HFF-Myc (cell line): ENCODE measurements around the gene CCT8.

Source experiments
- DNase-seq: peaks from one replicate; pipeline ENCODE4 v3.0.0-alpha.2; 2011; ENCODE audit warnings: low read depth; ENCODE audit errors: extremely low read depth
- H3K4me3 ChIP-seq: replicated peaks from 2 replicates; pipeline ENCODE4 v1.5.1; 2011; ENCODE audit warnings: low read depth, mild to moderate bottlenecking, control low read depth, low read length
- TF ChIP-seq, protein P1 (sequence below): IDR thresholded peaks from 2 replicates; pipeline ENCODE4 v1.5.1; 2012; ENCODE audit warnings: mild to moderate bottlenecking, low read depth, low read length, control low read depth; ENCODE audit errors: missing control alignments

CCT8 gene, protein sequence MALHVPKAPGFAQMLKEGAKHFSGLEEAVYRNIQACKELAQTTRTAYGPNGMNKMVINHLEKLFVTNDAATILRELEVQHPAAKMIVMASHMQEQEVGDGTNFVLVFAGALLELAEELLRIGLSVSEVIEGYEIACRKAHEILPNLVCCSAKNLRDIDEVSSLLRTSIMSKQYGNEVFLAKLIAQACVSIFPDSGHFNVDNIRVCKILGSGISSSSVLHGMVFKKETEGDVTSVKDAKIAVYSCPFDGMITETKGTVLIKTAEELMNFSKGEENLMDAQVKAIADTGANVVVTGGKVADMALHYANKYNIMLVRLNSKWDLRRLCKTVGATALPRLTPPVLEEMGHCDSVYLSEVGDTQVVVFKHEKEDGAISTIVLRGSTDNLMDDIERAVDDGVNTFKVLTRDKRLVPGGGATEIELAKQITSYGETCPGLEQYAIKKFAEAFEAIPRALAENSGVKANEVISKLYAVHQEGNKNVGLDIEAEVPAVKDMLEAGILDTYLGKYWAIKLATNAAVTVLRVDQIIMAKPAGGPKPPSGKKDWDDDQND

DNA sequence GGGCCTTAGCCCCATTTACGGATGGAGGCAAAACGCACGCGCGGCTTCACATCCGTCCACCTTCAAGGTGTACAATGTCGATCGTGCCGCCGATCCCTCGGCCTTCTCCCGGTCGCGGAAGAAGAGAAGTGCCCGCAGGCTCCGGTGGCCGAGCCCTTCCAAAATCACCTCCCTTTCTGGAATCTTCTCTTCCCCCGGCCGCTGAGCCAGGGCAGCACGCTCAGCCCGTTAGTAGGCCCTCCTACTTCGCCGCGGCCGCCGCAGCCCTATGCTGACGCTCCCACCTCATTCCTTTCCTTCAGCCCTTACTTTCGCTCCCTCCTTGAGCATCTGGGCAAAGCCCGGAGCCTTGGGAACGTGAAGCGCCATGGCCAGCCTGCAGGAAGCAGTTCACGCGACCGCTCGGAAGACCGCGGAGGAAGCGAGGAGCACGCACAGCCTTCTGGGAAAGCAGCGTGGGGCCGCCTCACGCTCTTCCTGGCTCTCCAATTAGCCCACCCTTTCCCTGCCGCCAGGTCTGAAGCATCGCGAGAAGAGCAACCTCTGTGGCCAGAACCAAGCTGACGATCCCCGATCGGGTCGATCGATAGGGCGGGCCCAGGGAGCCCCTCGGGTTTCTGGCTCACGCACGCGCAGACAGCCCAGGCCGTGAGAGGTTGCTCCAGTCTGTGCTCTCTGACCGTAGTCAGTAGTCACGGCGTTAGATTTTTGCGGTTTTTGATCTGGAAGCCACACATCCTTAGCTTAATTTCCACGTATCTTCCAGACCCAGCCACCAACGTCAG, at the start of gene CCT8:
Gene CCT8, minus strand, starts transcription at position 427 of the 785 bp plus-strand sequence. Its CDS starts 58 bp downstream, at position 369.
- DNase-seq = peak; percentile 98
- TF ChIP-seq, protein P1, sequence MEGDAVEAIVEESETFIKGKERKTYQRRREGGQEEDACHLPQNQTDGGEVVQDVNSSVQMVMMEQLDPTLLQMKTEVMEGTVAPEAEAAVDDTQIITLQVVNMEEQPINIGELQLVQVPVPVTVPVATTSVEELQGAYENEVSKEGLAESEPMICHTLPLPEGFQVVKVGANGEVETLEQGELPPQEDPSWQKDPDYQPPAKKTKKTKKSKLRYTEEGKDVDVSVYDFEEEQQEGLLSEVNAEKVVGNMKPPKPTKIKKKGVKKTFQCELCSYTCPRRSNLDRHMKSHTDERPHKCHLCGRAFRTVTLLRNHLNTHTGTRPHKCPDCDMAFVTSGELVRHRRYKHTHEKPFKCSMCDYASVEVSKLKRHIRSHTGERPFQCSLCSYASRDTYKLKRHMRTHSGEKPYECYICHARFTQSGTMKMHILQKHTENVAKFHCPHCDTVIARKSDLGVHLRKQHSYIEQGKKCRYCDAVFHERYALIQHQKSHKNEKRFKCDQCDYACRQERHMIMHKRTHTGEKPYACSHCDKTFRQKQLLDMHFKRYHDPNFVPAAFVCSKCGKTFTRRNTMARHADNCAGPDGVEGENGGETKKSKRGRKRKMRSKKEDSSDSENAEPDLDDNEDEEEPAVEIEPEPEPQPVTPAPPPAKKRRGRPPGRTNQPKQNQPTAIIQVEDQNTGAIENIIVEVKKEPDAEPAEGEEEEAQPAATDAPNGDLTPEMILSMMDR = no peak
- peak within 1 kb of the TSS; percentile 97 for H3K4me3 ChIP-seq

DNA sequence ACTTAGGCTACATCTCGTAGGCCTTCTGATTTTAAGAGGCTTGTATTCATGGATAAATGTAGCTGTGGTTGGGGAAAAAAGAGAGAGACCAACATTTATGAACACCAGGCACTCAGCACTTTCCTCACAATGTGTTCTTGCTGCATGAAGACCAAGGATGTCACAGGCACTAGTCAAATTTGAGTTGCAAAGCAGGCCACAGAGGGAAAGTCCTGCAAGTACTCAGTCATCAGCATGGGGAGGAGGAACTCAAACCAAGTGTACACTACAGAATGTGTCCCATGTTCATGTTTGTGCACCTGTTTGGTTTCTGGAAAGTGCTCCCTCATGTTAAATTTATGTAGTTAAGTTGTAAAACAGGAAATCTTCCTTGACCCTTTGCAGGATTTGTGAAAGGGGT, 48.3 kb upstream of the CCT8 start:
- TF ChIP-seq, protein P1 = no peak
- DNase-seq = no peak
- H3K4me3 ChIP-seq = no peak overlapping the region

DNA sequence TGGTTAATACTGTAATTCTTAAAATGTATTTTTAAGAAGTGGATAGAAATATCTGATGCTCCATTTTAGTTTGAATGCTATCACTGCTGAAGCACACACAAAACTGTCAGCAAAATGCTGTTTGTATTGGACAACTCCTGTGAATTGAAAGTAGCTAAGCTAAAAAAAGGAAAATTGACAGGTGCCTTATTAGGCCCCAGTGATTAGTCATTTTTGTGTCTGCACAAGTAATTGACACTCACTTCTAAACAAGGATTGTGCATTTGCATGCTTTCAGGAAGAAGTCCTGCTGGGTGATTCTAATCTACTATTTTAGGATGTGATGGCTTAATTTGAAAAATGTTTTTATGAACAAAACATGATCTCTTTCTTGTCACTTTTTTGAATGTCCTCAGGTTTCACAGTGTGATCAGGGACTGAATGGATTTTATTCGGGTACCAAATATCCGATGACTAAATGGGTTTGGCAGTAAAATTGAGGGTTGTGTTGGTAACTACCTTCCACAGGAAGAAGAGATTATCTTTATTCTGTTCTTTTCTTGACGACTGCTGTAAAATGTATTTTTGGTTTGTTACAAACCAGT, 44.0 kb upstream of the CCT8 start:
- TF ChIP-seq, protein P1 = no peak
- DNase-seq = no peak
- no peak overlapping the region for H3K4me3 ChIP-seq

DNA sequence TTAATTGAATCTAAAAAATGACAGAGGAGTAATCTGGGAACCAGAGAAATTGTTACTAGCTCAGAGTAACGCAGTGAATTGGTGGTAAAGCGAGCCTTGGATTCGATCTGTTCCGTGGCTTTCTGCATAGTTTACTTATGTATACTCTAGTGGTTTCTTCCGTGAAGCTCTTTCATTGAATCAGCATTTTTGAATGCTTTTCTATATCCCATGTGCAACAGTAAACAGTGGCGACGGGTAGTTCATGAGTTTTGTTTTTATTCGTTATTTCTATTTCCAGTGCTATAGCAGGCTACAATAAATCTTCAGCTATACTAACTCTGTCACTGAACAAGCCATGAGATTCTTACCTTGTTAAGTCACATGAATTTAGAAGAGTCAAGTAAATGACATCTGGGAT, 42.5 kb upstream of the CCT8 start:
- no peak overlapping the region for H3K4me3 ChIP-seq
- no peak for DNase-seq
- TF ChIP-seq, protein P1 = no peak

DNA sequence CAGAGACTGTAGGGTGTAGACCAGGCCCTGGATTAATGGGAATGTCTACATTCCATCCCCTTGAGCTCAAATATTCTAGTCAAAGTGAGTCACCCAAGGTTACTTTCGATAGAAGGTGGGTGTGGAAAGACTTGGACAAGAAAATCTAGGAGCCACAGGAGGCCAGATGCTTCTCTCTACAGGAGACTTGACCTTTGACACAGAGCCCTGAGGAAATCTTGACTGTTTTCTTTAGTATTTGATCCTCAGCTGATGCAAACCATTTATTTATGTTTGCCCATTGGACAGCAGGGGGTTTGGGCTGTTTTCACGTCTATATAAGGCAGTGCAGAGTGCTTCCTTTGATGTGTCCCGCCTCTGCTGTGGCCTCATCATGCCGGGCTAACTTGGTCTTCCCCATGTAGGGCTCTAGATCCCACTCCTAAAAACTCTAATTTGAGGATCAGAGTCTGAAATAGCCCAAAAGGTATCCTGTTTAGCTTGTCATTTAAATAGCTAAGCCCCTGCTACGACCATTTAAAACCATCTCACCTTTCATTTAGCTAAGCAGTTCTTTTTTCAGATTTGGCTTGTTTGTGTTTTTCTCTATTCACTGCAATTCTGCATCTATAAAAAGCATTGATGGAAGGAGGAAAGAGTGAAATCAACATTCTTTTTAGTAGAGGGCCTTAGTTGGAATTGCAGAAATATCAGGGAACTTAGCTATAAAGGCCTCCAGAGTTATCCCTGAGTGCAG, 41.5 kb upstream of the CCT8 start:
- TF ChIP-seq, protein P1 = no peak
- no peak overlapping the region for H3K4me3 ChIP-seq
- DNase-seq = peak; percentile 53

DNA sequence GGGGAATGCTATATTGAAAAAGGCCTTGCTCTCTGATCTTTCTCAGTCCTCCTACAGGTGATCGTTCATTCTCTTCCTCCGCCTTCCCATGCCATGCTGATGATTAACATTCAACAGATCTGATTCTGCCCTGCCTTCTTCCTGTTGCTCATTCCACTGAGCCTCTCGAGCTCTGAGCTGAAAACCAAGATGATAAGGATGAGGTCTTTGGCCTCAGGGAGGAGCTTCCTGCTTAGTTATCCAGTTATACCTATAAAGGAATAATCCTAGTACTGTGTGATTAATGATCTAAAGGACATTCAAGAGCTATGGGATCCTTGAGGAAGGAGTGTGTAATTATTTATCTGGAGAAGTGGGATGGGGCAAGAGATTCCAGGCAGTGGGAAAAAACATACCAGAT, 31.8 kb upstream of the CCT8 start:
- no peak for DNase-seq
- H3K4me3 ChIP-seq = no peak overlapping the region
- TF ChIP-seq, protein P1 = no peak
